Measurements from ENCODE around the gene CDK2.

- TF ChIP-seq CTCF (IDR thresholded peaks at IDR 0.05) = no peak
- TF ChIP-seq POLR2A (IDR thresholded peaks at IDR 0.05) = no peak
These were observed 35.0 kb downstream of the CDK2 start for GRCh38 chr12:56001487-56002100.

Data from adrenal gland (tissue), 5 donors.